SKM-1 treated with dmso at 0.1 percent for 144 hours (cell line): ENCODE measurements around the gene ANKS6.

Experiments
- DNase-seq: peaks from one replicate; lab custom pipeline; 2025; ENCODE audit not compliant: unreplicated experiment; lab: John Stamatoyannopoulos, UW

ANKS6 gene

DNA sequence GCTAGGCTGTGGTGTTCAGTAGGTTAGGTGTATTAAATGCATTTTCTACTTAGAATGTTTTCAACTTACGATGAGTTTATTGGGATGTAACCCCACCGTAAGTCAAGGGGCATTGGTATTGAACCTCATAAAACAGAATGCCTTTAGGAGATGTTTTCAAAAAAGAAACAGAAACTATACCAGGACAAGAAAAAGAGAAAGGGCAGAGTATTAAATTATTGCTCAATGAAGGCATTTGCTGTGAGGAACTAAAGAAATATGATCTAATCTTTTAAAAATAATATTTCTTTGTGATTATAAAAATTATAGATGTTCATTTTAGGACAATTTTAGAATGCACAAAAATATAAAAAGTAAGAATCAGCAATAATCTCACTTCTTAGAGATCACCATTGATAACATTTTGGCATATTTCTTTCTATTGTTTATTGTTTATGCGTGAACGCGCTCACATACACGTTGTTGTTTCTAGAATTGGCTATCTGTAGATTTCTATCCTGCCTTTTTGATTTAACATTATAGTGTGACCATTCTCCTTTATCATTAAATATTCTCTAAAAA, 19.1 kb upstream of the ANKS6 start:
- DNase-seq = no peak

DNA sequence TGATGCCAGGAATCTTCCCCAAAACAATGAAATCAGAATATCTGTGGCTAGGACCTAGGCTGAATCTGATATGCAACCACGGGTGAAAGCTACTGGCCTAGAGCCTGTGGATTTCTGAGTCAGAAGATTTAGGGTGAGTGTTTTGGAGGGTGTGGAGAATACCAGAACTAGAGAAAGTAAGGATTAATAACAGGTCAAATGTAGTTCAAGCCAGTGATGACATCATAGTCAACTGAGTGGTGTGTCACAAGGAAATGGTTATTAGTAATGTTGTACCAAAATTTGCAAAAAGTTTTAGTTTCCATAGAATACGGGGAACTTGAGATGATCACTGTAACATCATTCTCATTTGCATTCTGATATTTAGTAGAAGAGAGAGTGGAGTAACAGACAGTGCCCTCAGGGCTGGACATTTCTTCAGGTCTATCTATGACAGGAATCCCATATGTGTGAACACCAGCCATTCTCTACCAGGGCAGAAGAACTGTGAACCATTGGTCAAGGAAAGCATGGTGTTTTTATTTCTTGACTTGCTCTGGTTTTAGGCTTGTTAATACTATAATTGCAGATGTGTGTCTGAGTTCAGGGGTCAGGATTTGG, 14.8 kb upstream of the ANKS6 start:
- DNase-seq = no peak

DNA sequence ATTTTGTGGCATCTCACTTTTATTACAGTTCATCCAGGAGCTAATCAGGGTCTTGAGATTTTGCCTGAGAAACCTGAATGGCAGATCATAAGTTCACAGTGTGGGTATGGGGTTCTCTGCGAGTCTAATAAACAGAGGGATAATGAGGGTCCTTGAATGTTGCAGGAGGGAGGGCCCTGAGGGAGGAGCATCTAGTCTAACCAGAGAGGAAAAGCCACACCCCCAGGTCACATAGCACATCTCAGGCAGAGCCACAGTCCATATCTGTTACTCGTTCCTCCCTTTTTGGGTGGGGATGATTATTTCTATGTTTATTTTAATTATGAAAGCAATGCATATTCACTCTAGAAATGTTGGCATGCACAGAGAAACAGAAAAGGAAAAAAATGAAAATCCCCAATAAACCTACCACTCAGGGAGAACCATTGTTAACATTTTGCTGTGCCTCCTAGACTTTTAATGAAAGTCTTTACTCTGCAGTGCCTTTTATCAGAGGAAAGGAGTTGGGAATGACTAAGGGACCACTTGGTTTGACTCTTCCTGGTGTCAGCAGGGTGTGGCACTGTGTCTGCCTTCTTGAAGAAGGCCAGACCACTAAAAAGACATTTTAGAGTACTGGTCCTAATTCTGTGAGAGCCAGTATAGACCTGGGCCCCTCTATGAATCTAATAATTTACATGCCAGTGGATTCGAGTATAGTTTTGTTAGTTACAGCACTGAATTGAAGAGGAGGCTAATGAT, 13.9 kb upstream of the ANKS6 start:
- no peak for DNase-seq

DNA sequence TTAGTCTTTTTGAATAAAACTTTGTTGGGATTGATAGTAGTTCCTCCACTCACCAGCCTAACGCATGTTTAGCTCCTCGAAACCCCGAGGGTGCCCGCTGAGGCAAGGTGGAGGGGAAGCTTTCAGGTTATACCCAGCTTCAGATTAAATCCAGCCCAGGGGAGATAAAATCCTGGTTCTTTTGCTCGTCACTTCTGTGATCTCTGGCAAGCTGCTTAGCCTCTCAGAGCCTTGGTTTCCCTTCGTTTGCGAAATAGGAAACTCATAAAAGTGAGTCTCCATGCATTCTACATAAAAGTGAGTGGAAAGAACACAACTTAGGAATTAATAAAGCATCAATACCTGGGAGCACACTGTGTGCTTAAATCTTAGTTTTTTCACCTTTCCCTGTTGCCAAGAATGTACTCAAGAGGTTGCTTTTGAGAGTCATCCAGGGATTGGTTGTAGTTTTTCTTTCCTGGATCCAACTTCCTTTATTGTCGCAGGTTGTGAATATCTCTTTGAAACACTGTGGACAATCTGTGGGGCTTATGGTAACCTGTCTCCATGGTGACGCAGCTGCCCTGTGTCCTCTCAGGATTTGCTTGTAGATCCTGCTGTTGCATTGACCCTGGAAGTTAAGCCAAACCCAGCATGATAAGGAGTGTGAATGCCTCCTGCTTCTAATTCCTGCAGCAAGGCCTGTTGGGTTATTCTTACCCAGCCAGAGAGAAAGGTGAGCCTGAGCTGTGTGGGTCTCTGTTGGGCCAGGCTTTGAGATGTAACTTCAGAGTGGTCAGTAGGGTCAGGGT, 13.2 kb upstream of the ANKS6 start:
- no peak for DNase-seq

DNA sequence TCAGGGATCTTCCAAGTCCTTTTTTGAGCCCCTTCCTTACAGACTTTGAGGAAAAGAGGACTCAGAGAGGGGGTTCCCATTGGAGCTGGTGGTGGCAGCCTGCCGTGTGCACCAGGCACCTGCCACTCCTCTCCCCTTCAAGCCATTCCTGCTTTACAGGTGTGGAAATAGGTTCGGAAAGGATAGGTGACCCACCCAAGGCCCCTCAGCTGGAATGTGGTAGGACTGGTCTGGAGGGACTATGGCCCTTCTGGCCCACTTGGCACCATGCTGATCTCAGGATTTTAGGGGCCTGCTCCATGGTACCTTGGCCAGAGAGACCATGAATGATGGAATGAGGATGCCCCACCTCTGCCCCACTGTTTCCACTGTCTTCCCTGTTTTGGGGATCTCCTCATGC, 12.5 kb upstream of the ANKS6 start:
- no peak for DNase-seq

DNA sequence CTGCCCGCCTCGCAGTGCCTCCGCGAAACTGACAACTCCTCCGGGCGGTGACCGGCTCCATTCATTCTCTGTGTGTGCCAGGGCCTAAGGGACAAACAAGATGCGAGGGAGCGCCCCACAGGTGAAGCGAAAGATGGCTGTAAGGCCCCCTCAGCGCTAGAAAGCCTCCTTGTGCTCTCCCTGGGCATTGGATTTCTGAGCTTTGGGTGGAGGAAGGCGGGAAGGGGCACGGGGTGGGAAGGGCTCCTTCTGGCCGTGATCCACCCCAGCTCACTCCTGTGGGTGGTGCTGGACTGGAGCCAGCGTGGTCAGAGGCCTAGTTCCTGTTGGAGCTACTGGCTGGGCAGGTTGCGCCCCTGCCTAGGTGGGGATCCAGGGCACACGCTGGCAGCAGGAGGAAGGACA, 12.1 kb upstream of the ANKS6 start:
- DNase-seq = no peak

DNA sequence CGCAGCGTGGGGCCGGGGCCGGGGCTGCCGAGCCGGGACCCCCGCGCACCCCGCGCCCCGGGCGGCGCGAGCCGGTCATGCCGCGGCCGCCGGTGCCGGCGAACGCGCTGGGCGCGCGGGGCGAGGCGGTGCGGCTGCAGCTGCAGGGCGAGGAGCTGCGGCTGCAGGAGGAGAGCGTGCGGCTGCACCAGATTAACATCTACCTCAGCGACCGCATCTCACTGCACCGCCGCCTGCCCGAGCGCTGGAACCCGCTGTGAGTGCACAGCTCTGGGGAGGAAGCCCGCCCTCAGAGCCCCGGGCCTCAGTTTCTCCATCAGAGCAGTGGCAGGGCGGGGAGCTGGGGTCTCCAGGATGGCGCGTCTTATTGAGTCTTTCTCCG, 11.4 kb upstream of the ANKS6 start:
- no peak for DNase-seq

DNA sequence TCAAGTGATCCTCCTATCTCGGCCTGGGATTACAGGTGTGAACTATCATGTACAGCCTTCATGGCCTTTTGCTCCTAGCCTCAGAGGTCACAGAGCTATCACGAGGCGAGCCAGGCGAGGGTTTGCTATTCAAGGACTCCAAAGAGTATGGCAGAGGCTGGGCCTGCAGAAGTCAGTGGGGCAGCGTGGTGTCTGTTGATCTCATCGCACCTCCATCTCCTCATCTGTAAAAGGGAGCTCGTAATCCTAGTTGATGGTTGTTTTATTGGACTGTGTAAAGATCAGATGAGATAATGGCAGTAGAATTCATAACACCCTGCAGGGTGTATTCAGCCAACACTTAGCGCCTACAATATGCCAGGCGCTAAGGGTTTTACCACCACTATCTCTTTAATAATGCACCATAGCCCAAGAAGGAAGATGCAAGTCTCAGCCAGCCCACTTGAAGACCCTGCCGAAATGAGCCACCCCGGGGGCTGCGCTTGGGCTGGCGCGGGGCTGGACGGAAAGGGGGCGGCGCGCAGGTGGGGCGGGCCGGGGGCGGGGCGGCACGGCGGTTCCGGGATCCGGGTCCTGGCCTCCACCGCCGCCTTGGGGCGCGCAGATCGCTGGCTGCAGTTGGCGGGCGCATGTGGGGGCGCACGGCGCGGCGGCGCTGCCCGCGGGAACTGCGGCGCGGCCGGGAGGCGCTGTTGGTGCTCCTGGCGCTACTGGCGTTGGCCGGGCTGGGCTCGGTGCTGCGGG, 10.9 kb upstream of the ANKS6 start, which contains the start of gene GALNT12:
Gene GALNT12, plus strand, starts transcription at position 601 of the 744 bp plus-strand sequence. Its CDS starts 29 bp downstream, at position 630.
- DNase-seq = no peak

DNA sequence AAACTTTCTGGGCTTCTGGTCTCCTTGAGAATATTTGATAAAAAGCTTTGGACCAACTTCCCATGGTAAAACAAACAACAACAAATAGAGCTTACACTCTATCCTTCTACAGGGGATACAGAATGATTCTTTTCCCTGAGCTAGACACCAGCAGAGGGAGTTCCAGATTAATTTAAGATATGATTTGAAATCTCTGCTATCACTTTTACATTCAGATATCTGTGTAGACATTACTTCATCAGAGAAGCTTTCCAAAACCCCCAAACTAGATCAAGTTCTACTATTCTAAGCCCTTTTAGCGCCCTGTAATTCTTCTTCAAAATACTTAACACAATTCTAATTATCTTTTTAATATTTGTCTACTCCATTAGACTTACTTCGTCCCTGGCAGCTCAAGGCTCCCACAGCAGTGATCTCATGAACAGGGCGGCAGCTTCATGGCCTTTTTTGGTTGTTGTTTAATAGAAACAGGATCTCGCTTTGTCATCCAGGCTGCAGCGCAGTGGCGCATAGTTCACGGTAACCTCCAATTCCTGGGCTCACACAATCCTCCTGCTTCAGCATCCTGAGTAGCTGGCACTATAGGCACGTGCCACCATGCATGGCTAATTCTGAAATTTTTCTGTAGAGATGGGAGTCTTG, 10.2 kb upstream of the ANKS6 start:
- no peak for DNase-seq

DNA sequence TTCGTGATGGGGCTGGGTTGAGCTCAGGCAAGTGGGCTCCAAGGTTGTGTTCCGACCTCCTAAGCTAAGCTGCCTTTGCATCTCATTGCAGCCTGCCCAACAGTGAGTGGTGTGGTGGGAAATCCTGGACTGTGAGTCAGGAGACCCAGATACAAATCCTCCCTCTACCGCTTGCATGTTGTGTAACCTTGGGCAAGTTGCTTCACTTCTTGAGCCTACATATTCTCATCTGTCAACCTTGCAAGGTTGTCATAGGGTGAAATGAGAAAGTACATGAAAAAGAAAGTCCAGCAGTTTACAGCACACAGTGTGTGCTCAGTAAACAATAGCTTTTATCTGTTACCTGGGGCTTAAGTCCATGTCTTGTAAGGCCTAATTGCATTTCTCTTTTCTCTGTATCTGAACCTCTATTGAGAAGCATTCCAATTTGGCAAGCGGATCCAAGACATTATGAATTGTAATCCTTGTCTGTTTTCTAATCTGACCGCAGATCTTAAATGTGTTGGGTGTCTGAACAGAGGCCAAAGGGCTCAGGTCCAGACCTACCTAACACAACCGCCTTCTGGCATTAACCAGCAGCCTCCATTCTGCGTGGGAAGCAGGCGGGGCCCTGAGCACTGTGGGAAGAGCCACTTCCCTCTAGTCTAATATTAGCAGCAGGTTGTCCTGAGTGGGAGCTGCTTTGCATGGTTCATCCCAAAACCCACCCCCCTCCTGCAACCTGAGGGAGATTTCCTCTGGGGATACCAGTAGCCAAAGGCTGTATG, 9.3 kb upstream of the ANKS6 start:
- DNase-seq = no peak

DNA sequence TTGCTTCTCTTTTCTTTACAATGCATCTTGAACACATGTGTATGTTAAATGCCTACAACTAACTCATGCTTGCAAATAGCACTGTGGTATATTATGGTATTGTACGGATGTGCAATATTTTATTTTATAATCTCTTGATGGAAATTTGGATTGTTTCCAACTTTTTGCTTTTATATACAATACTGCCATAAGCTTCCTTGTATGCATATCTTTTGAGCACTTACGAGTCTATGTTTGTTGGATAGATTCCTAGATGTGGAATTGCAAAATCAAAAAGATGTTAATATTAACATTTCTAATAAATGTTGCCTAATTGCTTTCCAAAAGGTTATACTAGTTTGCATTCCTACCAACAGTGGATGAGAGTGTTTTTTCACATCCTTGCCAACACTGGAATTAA, 7.7 kb upstream of the ANKS6 start:
- DNase-seq = no peak

DNA sequence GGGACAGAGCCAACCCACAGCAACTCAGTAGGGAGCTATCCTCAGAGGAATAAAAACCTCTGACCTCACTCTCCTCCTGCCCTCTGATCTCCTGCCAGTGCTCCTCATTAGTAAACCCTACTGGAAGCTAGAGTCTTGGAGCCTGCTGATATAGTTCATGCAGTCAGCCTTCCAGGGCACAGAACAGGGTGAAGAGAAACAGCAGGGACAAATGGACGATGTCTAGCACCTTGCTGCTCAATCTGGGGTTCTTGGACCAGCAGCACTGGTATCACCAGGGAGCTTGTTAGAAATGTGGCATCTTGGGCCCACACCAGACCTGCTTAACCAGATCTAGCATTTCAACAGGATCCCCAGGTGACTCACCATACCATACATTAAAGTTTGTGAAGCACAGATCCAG, 5.6 kb upstream of the ANKS6 start:
- no peak for DNase-seq

DNA sequence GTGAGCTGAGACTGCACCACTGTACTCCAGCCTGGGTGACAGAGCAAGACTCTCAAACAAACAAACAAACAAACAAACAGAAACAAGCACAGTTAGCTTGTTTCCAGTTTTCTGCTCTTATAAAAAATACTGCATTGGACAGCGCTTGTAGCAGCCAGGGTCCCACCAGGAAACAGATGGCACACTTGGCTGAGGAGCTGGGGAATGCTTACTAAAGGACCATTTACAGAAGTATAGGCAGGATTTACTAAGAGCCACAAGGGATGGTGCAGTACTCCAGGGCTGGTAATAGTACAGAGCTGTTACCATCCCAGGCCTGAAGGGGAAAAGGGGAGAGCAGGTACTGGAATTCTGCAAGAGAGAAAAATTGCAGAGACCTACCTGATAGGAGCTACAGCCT, 5.2 kb upstream of the ANKS6 start:
- no peak for DNase-seq

DNA sequence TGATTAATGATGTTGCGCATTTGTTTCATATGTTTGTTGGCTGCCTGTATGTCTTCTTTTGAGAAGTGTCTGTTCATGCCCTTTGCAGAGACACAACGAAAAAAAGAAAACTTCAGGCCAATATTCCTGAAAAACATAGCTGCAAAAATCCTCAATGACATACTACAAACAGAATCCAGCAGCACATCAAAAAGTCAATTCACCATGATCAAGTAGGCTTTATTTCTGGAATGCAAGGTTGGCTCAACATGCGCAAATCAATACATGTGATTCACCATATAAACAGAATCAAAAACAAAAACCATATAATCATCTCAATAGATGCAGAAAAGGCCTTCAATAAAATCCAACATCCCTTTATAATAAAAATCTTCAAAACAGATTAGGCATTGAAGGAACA, 1.9 kb upstream of the ANKS6 start:
- DNase-seq = no peak

DNA sequence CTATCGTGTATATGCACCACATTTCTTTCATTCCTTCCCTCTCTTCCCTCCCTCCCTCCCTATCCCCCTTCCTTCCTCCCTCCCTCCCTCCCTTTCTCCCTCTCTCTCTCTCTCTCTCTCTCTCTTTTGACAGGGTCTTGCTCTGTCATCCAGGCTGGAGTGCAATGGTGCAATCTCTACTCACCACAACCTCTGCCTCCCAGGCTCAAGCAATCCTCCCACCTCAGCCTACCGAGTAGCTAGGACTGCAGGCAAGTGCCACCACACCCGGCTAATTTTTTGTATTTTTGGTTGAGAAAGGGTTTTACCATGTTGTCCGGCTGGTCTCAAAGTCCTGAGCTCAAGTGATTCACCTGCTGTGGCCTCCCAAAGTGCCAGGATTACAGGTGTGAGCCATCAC, 1.1 kb upstream of the ANKS6 start:
- no peak for DNase-seq

DNA sequence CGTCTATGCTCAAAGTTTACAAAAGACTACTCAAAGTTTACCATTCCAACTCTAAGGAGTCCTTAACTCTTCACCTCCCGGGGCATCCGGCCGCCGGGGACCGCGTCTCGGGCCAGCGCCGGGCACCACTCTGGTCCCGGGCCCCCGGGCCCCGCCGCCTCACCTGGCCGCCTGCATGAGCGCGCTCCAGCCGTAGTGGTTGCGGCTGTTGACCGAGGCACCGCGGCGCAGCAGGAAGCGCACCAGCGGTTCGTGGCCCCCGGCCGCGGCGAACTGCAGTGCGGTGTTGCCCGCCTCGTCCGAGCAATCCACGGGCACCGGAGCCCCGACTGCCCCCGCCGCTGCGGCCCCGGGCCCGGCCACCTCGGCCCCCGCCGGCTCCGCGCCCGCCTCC, 388 bp downstream of the ANKS6 start:
- no peak for DNase-seq

DNA sequence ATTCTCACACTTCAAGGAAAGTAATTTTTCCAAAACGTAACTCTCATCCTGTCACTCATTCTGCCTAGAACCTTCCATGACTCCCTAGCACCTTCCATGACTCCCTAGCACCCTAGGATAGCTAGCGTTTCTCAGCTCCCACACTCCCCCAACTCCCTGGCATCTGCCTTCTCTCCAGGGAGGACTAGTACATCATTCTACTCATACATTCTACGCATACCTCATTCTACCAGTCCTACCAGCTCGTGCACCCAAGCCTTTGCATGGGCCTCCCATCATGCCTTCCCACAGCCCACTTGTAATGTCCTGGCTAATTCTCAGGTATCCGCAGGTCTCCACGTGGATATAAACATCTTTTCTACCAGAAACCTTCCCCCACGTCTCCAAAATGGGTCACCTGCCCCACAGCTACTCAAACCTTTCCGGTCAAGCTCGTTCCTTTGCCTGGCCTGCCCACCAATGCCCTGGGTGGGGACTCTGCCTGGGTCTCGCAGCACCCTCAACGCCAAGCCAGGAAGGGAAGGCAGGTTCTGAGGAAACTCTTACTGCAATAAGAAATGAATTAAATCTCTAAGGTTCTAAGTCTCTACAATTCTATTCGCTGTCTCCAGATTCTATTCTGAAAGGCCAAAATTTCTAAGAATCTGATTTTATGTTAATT, 930 bp downstream of the ANKS6 start:
- no peak for DNase-seq

DNA sequence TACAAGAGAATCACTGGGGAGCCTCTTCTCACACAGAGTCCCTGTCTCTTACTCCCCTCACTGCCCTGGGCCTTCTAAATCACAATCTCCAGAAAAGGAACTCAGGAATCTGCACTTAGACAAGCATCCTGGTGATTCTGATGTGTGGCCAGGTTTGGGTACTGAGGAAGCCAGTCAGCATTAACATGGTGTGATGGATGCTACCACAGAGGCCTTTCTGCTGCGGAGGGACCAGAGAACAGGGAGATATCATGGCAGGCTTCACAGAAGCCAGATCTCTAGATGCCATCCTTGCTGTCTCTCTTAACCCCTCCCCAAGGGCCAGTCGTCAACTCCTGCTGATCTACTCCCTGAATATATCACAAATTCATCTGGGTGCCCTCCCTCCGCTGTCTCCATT, 1.6 kb downstream of the ANKS6 start:
- DNase-seq = no peak

DNA sequence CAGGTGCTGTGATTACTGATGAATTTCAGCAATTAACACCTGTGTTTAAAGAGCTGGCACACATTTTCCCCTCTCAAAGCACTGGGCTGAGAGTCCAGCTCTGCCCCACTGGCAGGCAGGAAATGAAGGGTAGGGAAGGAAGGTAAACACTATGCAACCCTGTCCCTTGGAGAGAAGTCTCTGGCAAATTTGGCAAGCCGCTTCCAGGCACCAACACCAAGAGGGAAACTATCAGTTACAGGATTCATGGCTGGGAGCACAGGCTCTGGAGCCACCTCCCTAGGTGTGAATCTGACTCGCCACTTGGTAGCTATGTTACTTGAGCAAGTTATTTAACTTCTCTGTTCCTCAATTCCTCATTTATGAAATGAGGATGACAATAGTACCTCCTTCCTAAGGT, 3.3 kb downstream of the ANKS6 start:
- no peak for DNase-seq
